K562 (cell line): ENCODE data around the gene FAM83G. TPM values are rescaled to one million over a fixed set of nuclear protein-coding genes. Genes with fewer than 3 reads are reported as not detected.

Source experiments
- ATAC-seq: fragments of 200-7000 bp; cut with Tn5 transposase; 3 replicates; pipeline ENCODE4 v1.9.1; 2020; ENCODE audit warnings: moderate library complexity
- BruUV-seq: library from RNA; stranded (reverse); fragments of 400-500 nt; replicated peaks from 2 replicates; lab custom pipeline; 2021; lab: Mats Ljungman, UMichigan
- CTCF ChIA-PET: fragments of 300-600 bp; formaldehyde crosslinking; extraction: SDS; loops from one replicate; lab custom pipeline; 2021; ENCODE audit warnings: low intra/inter-chr PET ratio; lab: Yijun Ruan, JAX
- POLR2A ChIA-PET: fragments of 300-600, 350-650 bp; sonication (Branson Sonifier 250); formaldehyde crosslinking; extraction: SDS; loops from one replicate; lab custom pipeline; 2021; ENCODE audit warnings: antibody characterized with exemption, inconsistent platforms; lab: Yijun Ruan, JAX
- DNase-seq, 4 experiments: peaks; one replicate each; pipeline versions ENCODE4 v3.0.0 to v3.0.0-alpha.2; 2011 to 2018; ENCODE audit warnings: low spot score in 3 of 4, mixed read lengths in 3 of 4; ENCODE audit errors: extremely low read depth in 1 of 4
- FAIRE-seq: peaks from 2 replicates; lab custom pipeline; 2011; peaks lifted over from hg19 to GRCh38; lab: Jason Lieb, UNC
- H2AFZ ChIP-seq: 2 replicates; pipeline ENCODE4 v1.6.0; 2011; ENCODE audit warnings: low read depth, low read length, control low read depth, inconsistent platforms
- H3K27ac ChIP-seq: fragments of 200-600 bp; 3 replicates; pipeline ENCODE4 v1.8.0; 2011; ENCODE audit warnings: low read depth, mild to moderate bottlenecking, control low read depth, inconsistent platforms, low read length, moderate library complexity, mixed read lengths; ENCODE audit errors: extremely low read depth
- H3K27me3 ChIP-seq, 2 experiments: fragments of 300-600 bp in 1 of 2; 2 replicates in 1 of 2; 3 replicates in 1 of 2; pipeline versions ENCODE4 v1.6.0 to v1.8.0; 2011; ENCODE audit warnings: inconsistent platforms in 2 of 2, low read length in 2 of 2, mild to moderate bottlenecking in 1 of 2, mixed read lengths in 1 of 2, moderate library complexity in 1 of 2; ENCODE audit not compliant: control insufficient read depth in 2 of 2, insufficient read depth in 2 of 2
- H3K36me3 ChIP-seq: fragments of 300-600 bp; 3 replicates; pipeline ENCODE4 v1.8.0; 2011; ENCODE audit warnings: mild to moderate bottlenecking, low read length, inconsistent platforms; ENCODE audit not compliant: control insufficient read depth, insufficient read depth
- H3K4me1 ChIP-seq, 2 experiments: fragments of 200-600 bp in 1 of 2; replicated peaks in 1 of 2; 2 replicates in 1 of 2; 3 replicates in 1 of 2; pipeline versions ENCODE4 v1.5.1 to v1.8.0; 2011; ENCODE audit warnings: inconsistent platforms in 2 of 2, low read length in 2 of 2, mild to moderate bottlenecking in 1 of 2, mixed read lengths in 1 of 2, moderate library complexity in 1 of 2; ENCODE audit not compliant: control insufficient read depth in 2 of 2, insufficient read depth in 2 of 2
- H3K4me2 ChIP-seq: 2 replicates; pipeline ENCODE4 v1.6.1; 2011; ENCODE audit warnings: low read length, control low read depth, inconsistent platforms, mixed read lengths; ENCODE audit not compliant: insufficient read depth
- H3K4me3 ChIP-seq: fragments of 200-600 bp; sonication (generic), shearing (Covaris generic); 2 replicates; pipeline ENCODE4 v1.5.1; 2016; ENCODE audit warnings: control low read depth, inconsistent platforms
- H3K79me2 ChIP-seq: fragments of 200-600 bp; 3 replicates; pipeline ENCODE4 v1.8.0; 2011; ENCODE audit warnings: low read length, inconsistent platforms; ENCODE audit not compliant: control insufficient read depth, insufficient read depth
- H3K9ac ChIP-seq, 2 experiments: 2 replicates each; pipeline versions ENCODE4 v1.6.0 to v1.6.1; 2011; ENCODE audit warnings: low read depth in 2 of 2, low read length in 2 of 2, control low read depth in 1 of 2, inconsistent platforms in 1 of 2, mild to moderate bottlenecking in 1 of 2, mixed read lengths in 1 of 2; ENCODE audit not compliant: insufficient read depth in 1 of 2
- H3K9me1 ChIP-seq: one replicate; pipeline ENCODE4 v1.6.0; 2011; ENCODE audit warnings: inconsistent platforms, mild to moderate bottlenecking, low read length, moderate library complexity; ENCODE audit not compliant: control insufficient read depth, insufficient read depth
- H3K9me3 ChIP-seq: replicated peaks from 2 replicates; pipeline ENCODE4 v1.5.1; 2011; ENCODE audit warnings: low read depth, low read length, inconsistent platforms; ENCODE audit not compliant: control insufficient read depth, insufficient read depth
- H4K20me1 ChIP-seq: replicated peaks from 2 replicates; pipeline ENCODE4 v1.6.1; 2011; ENCODE audit warnings: low read length, inconsistent platforms, mixed read lengths; ENCODE audit not compliant: control insufficient read depth, insufficient read depth
- DIDO1 ChIP-seq: fragments of 450-650 bp; IDR thresholded peaks from 2 replicates; pipeline ENCODE4 v1.6.1; 2016; ENCODE audit warnings: low read depth, missing biosample characterization, missing genetic modification characterization
- IRF2 ChIP-seq: sonication (generic); formaldehyde crosslinking; IDR thresholded peaks from 2 replicates; pipeline ENCODE4 v1.8.1; 2022; ENCODE audit warnings: mild to moderate bottlenecking, missing genetic modification reagents
- OTX1 ChIP-seq: fragments of 450-650 bp; formaldehyde crosslinking; IDR thresholded peaks from 2 replicates; pipeline ENCODE4 v1.4.0; 2022; ENCODE audit warnings: mild to moderate bottlenecking
- PURB ChIP-seq: sonication (generic); formaldehyde crosslinking; IDR thresholded peaks from 2 replicates; pipeline ENCODE4 v1.9.0; 2021; ENCODE audit warnings: low read depth, mild to moderate bottlenecking, missing genetic modification reagents
- RBM14 ChIP-seq: fragments of 200-400 bp; formaldehyde crosslinking; IDR thresholded peaks from 2 replicates; pipeline ENCODE4 v1.6.1; 2018; ENCODE audit warnings: low read depth, mild to moderate bottlenecking, low read length, moderate library complexity, borderline replicate concordance; ENCODE audit not compliant: insufficient read depth
- RERE ChIP-seq: sonication (generic); formaldehyde crosslinking; IDR thresholded peaks from 2 replicates; pipeline ENCODE4 v1.8.0; 2023; ENCODE audit warnings: missing genetic modification reagents, mild to moderate bottlenecking, borderline replicate concordance
- SIX5 ChIP-seq, 2 experiments: IDR thresholded peaks; 2 replicates each; pipeline ENCODE4 v1.6.1; 2011; ENCODE audit warnings: low read length in 2 of 2, borderline replicate concordance in 1 of 2, low read depth in 1 of 2, mild to moderate bottlenecking in 1 of 2, moderate library complexity in 1 of 2; ENCODE audit not compliant: insufficient read depth in 1 of 2
- TSC22D4 ChIP-seq: fragments of 450-650 bp; IDR thresholded peaks from 2 replicates; pipeline ENCODE4 v1.6.1; 2016; ENCODE audit warnings: missing genetic modification characterization, missing biosample characterization, control low read depth
- ZNF124 ChIP-seq: sonication (generic); formaldehyde crosslinking; IDR thresholded peaks from 2 replicates; pipeline ENCODE4 v1.8.1; 2022; ENCODE audit warnings: missing genetic modification reagents
- ZNF165 ChIP-seq: fragments of 250-450 bp; sonication (Bioruptor Pico); IDR thresholded peaks from 2 replicates; pipeline ENCODE4 v1.4.0; 2020; ENCODE audit warnings: borderline replicate concordance
- ZNF695 ChIP-seq: fragments of 450-650 bp; formaldehyde crosslinking; IDR thresholded peaks from 2 replicates; pipeline ENCODE4 v1.4.0; 2020; ENCODE audit warnings: mild to moderate bottlenecking, moderate library complexity
- WGBS: fragments of 100-300 bp; shearing (Covaris generic); methylation state at CpG from one replicate; pipeline ENCODE4 v1.1.6; 2016; ENCODE audit warnings: low coverage, mixed read lengths; ENCODE audit not compliant: insufficient coverage; ENCODE audit errors: missing lambda C conversion rate; 5-methylcytosine and 5-hydroxymethylcytosine counted together
- in situ Hi-C: fragments of 300-500 bp; cut with MboI; formaldehyde crosslinking; loops from 4 replicates; pipeline ENCODE4 v1.15.0; 2018; ENCODE audit warnings: inconsistent platforms, mixed read lengths
- intact Hi-C: fragments of 100-400 bp; cut with micrococcal nuclease; formaldehyde crosslinking; loops from 2 replicates; pipeline ENCODE4 v1.14.2; 2022
- polyA plus RNA-seq, 8 experiments: library from polyadenylated mRNA; depleted of rRNA in 4 of 8; stranded (reverse) in 5 of 8; unstranded in 3 of 8; fragments of >200 nt; fragmentation: Nextera tagmentation in 2 of 8; fragmentation: Illumina TruSeq in 1 of 8; extraction: Ambion mirVana in 2 of 8; extraction: Trizol in 1 of 8; gene quantifications; 2 replicates each; pipeline versions ENCODE4 v1.2.1 to v1.2.3, GENCODE V29; 2011 to 2014; ENCODE audit warnings: inconsistent platforms in 1 of 8, missing spikeins in 1 of 8
- total RNA-seq, 7 experiments: library from RNA; depleted of rRNA in 6 of 7; stranded (reverse); fragments of >200 nt in 6 of 7; fragmentation: Illumina TruSeq in 2 of 7; extraction: Trizol in 2 of 7; gene quantifications; 2 replicates each; pipeline versions ENCODE4 v1.2.1 to v1.2.3, GENCODE V29; 2011 to 2021; ENCODE audit warnings: low replicate concordance in 1 of 7
- TF ChIP-seq, protein P1 (sequence below): fragments of 250-450 bp; sonication (Bioruptor Pico); IDR thresholded peaks from 2 replicates; pipeline ENCODE4 v1.5.0; 2021
- TF ChIP-seq, protein P2 (sequence below): fragments of 250-450 bp; sonication (Bioruptor Pico); IDR thresholded peaks from 2 replicates; pipeline ENCODE4 v1.5.0; 2021

Gene FAM83G
- total and polyA plus RNA-seq, 9 of the 15 experiments (the other 6 are each of a cell fraction or from before 2014, with no cell fraction given) = 0.04 to 10.3 (median 4.5) TPM; not detected in 1

DNA sequence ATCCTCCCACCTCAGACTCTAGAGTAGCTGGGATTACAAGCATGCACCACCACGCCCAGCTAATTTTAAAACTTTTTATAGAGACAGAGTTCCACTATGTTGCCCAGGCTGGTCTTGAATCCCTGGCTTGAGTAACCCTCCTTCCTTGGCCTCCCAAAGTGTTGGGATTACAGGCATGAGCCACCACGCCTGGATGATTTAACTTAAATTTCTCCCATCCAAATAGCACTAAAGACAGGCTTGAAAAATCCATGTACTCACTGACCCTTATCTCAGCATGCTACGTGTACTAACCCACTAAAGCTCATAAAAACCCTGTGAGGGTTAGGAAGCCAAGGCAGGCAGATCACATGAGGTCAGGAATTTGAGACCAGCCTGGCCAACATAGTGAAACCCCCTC, 48.0 kb downstream of the FAM83G start:
- in situ Hi-C loops (loop anchor here (10.0 kb wide), 1 partner anchor 188 kb away; no protein-coding TSS in a partner anchor), intact Hi-C loops (loop anchor here (10.0 kb wide), 1 partner anchor 142 kb away; no protein-coding TSS in a partner anchor)
- ChIA-PET CTCF (no interaction called here), POLR2A (no interaction called here)
- FAIRE-seq = no peak
- no peaks in the 10 kb centered on the region for H3K79me2 ChIP-seq
- no peak for ATAC-seq
- TF ChIP-seq ZNF695 (CRISPR knock-in tag) (no peak), RERE (CRISPR knock-in tag) (no peak), RBM14 (no peak), OTX1 (no peak), TSC22D4 (no peak), DIDO1 (no peak), IRF2 (CRISPR knock-in tag) (no peak), ZNF124 (CRISPR knock-in tag) (no peak), SIX5 (IDR thresholded peaks at IDR 0.05; ENCODE audit: borderline replicate concordance in 1 of 2, insufficient read depth in 1 of 2, low read depth in 1 of 2, low read length in 2 of 2) (no peak), PURB (no peak), ZNF165 (no peak)
- TF ChIP-seq, protein P1, sequence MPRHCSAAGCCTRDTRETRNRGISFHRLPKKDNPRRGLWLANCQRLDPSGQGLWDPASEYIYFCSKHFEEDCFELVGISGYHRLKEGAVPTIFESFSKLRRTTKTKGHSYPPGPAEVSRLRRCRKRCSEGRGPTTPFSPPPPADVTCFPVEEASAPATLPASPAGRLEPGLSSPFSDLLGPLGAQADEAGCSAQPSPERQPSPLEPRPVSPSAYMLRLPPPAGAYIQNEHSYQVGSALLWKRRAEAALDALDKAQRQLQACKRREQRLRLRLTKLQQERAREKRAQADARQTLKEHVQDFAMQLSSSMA (CRISPR knock-in tag) = no peak
- TF ChIP-seq, protein P2, sequence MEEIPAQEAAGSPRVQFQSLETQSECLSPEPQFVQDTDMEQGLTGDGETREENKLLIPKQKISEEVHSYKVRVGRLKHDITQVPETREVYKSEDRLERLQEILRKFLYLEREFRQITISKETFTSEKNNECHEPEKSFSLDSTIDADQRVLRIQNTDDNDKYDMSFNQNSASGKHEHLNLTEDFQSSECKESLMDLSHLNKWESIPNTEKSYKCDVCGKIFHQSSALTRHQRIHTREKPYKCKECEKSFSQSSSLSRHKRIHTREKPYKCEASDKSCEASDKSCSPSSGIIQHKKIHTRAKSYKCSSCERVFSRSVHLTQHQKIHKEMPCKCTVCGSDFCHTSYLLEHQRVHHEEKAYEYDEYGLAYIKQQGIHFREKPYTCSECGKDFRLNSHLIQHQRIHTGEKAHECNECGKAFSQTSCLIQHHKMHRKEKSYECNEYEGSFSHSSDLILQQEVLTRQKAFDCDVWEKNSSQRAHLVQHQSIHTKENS (CRISPR knock-in tag) = no peak
- WGBS = 46% methylated on average over 3 of the region's 3 CpGs
- H3K4me3 ChIP-seq = no peak overlapping the region
- H3K27ac ChIP-seq = no peak overlapping the region
- DNase-seq = no peak
- no peaks in the 10 kb centered on the region for H3K27me3 ChIP-seq
- H4K20me1 ChIP-seq = no peaks in the 10 kb centered on the region
- H3K9ac ChIP-seq = no peak overlapping the region
- BruUV-seq = no TSS peak
- no peaks in the 10 kb centered on the region for H3K36me3 ChIP-seq
- no peaks in the 10 kb centered on the region for H3K9me1 ChIP-seq
- H2AFZ ChIP-seq = no peak overlapping the region
- no peak overlapping the region for H3K4me2 ChIP-seq
- H3K4me1 ChIP-seq = peaks cover 0 to 26% of the 10 kb centered on the region in 2 experiments; a peak in 2 of 5 replicates
- no peaks in the 10 kb centered on the region for H3K9me3 ChIP-seq
